Naive B cell (primary cell): ENCODE results near the gene AKAP8L. TPM values are rescaled to one million over a fixed set of nuclear protein-coding genes. Genes with fewer than 3 reads are reported as not detected.
A peak's percentile ranks its signal among the peaks of the same experiment; 100 is the strongest.
"Not testable (repeated sequence)": the region's sequence is repeated elsewhere in the genome, so short reads cannot be mapped to it uniquely, and the experiment has no call there.

Experiments
- ATAC-seq, 2 donors: fragments of 150-1000 bp; cut with Tn5 transposase; 2 replicates each; pipeline ENCODE4 v1.10.0; 2021; ENCODE audit warnings: low read depth in 2 of 2, mild to moderate bottlenecking in 2 of 2, moderate library complexity in 2 of 2
- DNase-seq: peaks from one replicate; pipeline ENCODE4 v3.0.0; 2022
- H3K27ac Mint-ChIP-seq, 6 donors: one replicate each; pipeline ENCODE4 v1.8.0; 2020 to 2022; ENCODE audit warnings: mild to moderate bottlenecking in 6 of 6, mixed read lengths in 6 of 6, moderate library complexity in 5 of 6, inconsistent platforms in 2 of 6
- H3K27me3 Mint-ChIP-seq, 3 donors: one replicate each; pipeline ENCODE4 v1.8.0; 2021 to 2022; ENCODE audit warnings: mixed read lengths in 3 of 3, mild to moderate bottlenecking in 1 of 3
- H3K36me3 Mint-ChIP-seq, 2 donors: one replicate each; pipeline ENCODE4 v1.8.0; 2020 to 2022; ENCODE audit warnings: mixed read lengths in 2 of 2, inconsistent platforms in 1 of 2, mild to moderate bottlenecking in 1 of 2
- H3K4me1 Mint-ChIP-seq, 3 donors: one replicate each; pipeline ENCODE4 v1.8.0; 2020 to 2022; ENCODE audit warnings: mixed read lengths in 3 of 3, inconsistent platforms in 1 of 3, mild to moderate bottlenecking in 1 of 3, moderate library complexity in 1 of 3
- H3K4me3 Mint-ChIP-seq, 8 donors: one replicate each; pipeline ENCODE4 v1.8.0; 2020 to 2022; ENCODE audit warnings: mild to moderate bottlenecking in 8 of 8, mixed read lengths in 8 of 8, moderate library complexity in 8 of 8, inconsistent platforms in 2 of 8
- H3K9me3 Mint-ChIP-seq, 7 donors: one replicate each; pipeline ENCODE4 v1.8.0; 2020 to 2022; ENCODE audit warnings: mixed read lengths in 7 of 7, mild to moderate bottlenecking in 5 of 7, inconsistent platforms in 2 of 7, moderate library complexity in 1 of 7
- polyA plus RNA-seq, 6 donors: library from polyadenylated mRNA; unstranded; fragments of 300-500 nt; fragmentation: Illumina TruSeq; gene quantifications; one replicate each; pipeline ENCODE4 v1.2.3, GENCODE V29; 2021; ENCODE audit warnings: low read depth in 6 of 6

Gene AKAP8L
- polyA plus RNA-seq, 6 donors from 2014 or later = 37.8 to 103 (median 53.6) TPM

DNA sequence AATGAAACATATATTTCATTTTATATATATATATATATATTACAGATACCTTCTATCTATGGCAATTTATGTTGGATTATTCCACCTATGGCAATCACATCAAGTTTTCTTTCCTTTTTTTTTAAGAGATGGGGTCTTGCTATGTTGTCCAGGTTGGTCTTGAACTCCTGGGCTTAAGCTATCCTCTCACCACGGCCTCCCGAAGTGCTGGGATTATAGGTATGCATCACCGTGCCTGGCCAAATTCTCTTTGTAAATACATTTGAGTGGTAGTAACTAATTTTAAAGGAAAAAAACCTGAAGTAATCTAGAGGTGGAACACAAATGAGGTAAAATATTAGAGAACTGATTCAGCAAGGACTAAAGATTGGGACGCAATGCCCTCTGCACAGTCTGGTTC is 64.9 kb downstream of the AKAP8L start:
- DNase-seq (no peak), ATAC-seq (no peak)
- Mint-ChIP-seq H3K4me1 (peaks cover 3 to 12% (median 9%) of the 10 kb centered on the region in 3 donors), H3K27ac (peak overlapping the region in 1 of 6 donors; percentile 44), H3K36me3 (peaks cover 17 to 21% of the 10 kb centered on the region in 2 donors), H3K9me3 (no peaks in the 10 kb centered on the region), H3K27me3 (no peaks in the 10 kb centered on the region), H3K4me3 (no peak overlapping the region)

DNA sequence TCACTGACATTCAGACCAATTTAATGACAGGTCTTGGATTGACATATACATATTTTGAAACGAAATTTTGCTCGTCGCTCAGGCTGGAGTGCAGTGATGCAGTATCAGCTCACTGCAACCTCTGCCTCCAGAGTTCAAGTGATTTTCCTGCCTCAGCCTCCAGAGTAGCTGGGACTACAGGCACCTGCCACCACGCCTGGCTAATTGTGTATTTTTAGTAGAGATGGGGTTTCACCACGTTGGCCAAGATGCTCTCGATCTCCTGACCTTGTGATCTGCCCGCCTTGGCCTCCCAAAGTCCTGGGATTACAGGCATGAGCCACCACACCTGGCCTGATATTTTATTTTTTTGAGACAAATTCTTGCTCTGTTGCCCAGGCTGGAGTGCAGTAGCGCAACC is 66.3 kb downstream of the AKAP8L start:
- ATAC-seq, H3K9me3 Mint-ChIP-seq, DNase-seq, H3K4me3 Mint-ChIP-seq, H3K36me3 Mint-ChIP-seq, H3K27me3 Mint-ChIP-seq: not testable (repeated sequence)
- Mint-ChIP-seq H3K4me1 (peaks cover 4 to 23% (median 10%) of the 10 kb centered on the region in 3 donors), H3K27ac (peak overlapping the region in 2 of 6 donors; percentile 42 to 79)

DNA sequence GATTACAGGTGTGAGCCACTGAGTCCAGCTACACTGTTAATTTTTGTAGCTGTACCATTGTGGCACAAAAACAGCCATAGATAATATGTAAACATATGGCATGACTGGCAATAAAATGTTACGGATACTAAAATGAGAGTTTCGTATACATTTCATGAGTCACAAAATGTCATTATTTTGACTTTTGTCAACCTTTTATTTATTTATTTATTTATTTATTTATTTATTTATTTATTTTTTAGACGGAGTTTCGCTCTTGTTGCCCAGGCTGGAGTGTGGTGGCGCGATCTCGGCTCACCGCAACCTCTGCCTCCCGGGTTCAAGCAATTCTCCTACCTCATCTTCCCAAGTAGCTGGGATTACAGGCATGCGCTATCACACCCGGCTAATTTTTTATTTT is 77.5 kb downstream of the AKAP8L start:
- DNase-seq, H3K4me1 Mint-ChIP-seq, H3K9me3 Mint-ChIP-seq, H3K36me3 Mint-ChIP-seq, H3K27me3 Mint-ChIP-seq, H3K27ac Mint-ChIP-seq, ATAC-seq, H3K4me3 Mint-ChIP-seq: not testable (repeated sequence)

DNA sequence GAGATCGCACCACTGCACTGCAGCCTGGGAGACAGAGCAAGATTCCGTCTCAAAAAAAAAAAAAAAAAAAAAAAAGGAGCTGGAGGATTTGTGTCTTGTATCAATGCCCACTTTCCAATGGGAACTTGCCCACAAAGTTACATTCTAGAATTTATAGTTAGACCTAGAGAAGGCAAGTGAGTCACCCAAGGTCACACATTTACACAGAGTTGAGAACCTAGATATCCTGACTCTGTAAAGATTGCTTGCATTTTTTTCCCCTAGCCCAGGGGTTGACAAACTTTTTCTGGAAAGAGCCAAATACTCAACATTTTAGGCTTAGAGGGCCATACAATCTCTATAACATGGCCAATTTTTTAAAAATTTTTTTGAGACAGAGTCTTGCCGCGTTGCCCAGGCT is 78.7 kb downstream of the AKAP8L start:
- peak overlapping the region in 1 of 6 donors; percentile 19 for H3K27ac Mint-ChIP-seq
- H3K4me3 Mint-ChIP-seq = no peak overlapping the region

DNA sequence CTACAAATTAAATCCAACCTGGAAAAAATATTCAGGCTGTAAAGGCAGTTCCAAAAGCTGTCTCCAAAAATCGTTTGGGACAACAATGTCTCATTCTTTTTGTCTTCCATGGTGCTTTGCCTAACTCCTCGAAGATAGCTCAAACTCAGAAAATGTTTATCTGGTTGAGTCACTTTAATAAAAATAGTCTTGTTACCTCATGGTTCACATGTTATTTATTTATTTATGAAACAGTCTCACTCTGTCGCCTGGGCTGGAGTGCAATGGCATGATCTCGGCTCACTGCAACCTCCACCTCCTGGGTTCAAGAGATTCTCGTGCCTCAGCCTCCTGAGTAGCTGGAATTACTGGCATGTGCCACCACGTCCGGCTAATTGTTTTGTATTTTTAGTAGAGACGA is 81.6 kb downstream of the AKAP8L start:
- ATAC-seq (no peak), DNase-seq (no peak)
- H3K27ac Mint-ChIP-seq = peak overlapping the region in 1 of 6 donors; percentile 57
- no peaks in the 10 kb centered on the region for H3K36me3 Mint-ChIP-seq
- no peaks in the 10 kb centered on the region for H3K9me3 Mint-ChIP-seq
- H3K4me1 Mint-ChIP-seq = peaks cover 12 to 29% (median 13%) of the 10 kb centered on the region in 3 donors
- H3K27me3 Mint-ChIP-seq = no peaks in the 10 kb centered on the region
- peak overlapping the region in 1 of 8 donors; percentile 40 for H3K4me3 Mint-ChIP-seq

More for the DNA sequence above, 78.7 kb downstream of the AKAP8L start:
- Mint-ChIP-seq H3K9me3 (no peaks in the 10 kb centered on the region), H3K4me1 (peaks cover 4 to 15% (median 5%) of the 10 kb centered on the region in 3 donors), H3K36me3 (peaks cover 0 to 7% of the 10 kb centered on the region in 2 donors), H3K27me3 (no peaks in the 10 kb centered on the region)
- no peak for DNase-seq
- ATAC-seq = no peak

DNA sequence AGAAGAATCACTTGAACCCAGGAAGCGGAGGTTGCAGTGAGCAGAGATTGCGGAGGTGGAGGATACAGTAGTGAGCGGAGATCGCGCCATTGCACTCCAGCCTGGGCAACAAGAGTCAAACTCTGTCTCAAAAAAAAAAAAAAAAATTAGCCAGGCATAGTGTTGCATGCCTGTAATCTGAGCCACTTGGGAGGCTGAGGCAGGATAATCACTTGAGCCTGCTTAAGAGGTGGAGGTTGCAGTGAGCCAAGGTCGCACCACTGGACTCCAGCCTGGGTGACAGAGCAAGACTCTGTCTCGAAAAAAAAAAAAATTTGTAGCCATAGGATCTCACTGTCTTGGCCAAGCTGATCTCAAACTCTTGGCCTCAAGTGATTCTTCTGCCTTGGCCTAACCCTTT is 82.8 kb downstream of the AKAP8L start:
- not testable (repeated sequence) for H3K27me3 Mint-ChIP-seq, H3K36me3 Mint-ChIP-seq, DNase-seq, H3K9me3 Mint-ChIP-seq, ATAC-seq
- Mint-ChIP-seq H3K4me3 (peak overlapping the region in 1 of 8 donors; percentile 66), H3K4me1 (peaks cover 12 to 32% (median 14%) of the 10 kb centered on the region in 3 donors), H3K27ac (peak overlapping the region in 3 of 6 donors; percentile 27 to 64 (median 34))

DNA sequence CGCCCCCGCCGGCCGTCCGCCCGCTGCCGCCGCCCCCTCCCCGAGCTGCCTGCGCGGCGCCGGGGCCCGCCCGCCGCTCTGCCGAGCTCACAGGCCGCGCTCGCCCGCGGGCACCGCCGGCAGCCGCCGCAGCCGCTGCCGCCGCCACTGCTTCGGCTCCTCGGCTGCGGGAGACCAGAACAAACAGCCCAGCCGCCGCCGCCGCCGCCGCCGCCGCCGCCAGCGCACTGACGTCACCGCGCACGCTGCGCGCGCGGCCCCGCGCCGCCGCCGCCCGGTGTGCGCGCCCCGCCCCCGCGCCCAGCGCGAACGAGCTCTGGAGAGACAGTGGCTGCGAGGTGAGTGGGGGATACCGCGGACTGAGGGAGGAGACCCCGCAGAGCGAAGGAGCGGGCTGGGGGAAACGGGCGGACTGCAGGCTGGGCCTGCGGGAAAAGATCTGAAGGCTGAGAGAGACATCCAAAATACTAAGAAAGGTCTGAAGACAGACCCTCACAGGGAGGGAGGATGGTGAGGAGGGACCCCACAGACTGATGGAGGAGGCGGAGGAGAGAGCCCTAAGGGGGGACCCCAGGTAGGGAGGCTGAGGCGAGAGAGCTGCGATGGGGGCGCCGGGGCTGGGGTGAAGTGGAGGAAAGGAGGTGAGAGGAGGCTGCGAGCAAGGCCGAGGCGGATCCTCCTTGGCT is 86.3 kb downstream of the AKAP8L start, which contains the start of gene BRD4:
Gene BRD4 (minus strand): TSS at position 229 of the 686 bp plus-strand sequence. CDS start 59,440 bp downstream, outside the sequence.
- Mint-ChIP-seq H3K4me3 (peak within 1 kb of the TSS; percentile 90 to 99 (median 94)), H3K27me3 (no peaks in the 10 kb centered on the region), H3K9me3 (no peaks in the 10 kb centered on the region), H3K36me3 (no peaks in the 10 kb centered on the region), H3K4me1 (peaks cover 29 to 67% (median 46%) of the 10 kb centered on the region in 3 donors), H3K27ac (peak within 1 kb of the TSS; percentile 98 to 99 (median 98))
- ATAC-seq = peak; percentile 25 to 46
- peak; percentile 80 for DNase-seq

DNA sequence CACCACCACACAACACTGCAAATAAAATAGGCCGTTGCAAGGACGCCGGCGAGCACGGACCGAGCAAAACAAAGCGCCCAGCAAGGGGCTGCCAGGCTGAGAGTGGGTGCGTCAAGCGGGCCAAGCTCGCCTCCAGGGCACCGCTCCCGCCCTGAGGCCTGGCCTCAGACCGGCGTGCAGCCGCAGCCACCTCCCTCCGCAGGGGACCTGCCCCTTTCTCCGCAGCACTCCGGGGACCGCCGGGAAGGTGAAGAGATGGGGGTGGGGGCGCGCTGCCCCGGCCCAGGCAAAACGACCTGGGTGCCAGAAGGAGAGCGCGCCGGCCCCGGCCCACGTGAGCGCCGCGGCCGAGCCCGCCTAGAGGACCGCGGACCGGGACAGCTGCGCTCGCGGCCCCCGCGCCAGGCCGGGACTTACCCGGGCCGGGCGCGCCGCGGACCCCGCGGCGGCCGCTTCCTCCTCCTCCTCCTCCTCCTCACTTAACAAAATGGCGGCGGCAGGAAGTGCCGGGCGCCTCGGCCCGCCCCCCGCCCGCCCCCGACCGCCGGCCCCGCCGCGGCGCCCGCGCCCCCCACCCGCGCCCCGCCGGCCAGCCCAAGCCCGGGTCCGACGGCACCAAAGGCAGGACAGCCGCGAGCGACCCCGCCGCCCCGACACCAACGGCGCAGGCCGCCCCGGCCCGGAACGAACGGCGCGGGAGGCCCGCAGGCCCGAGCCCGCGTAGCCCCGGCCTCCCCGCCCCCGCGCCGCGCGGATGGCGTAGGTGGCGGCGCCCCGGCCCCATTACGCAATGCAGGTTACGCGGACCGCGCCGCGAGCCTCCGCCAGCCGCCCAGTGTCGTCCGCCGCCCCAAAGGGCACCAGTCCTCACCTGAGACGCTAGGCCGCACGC is 87.1 kb downstream of the AKAP8L start:
- peaks cover 35 to 75% (median 53%) of the 10 kb centered on the region in 3 donors for H3K4me1 Mint-ChIP-seq
- H3K36me3 Mint-ChIP-seq = no peaks in the 10 kb centered on the region
- peak overlapping the region; percentile 95 to 99 (median 98) for H3K27ac Mint-ChIP-seq
- H3K27me3 Mint-ChIP-seq = no peaks in the 10 kb centered on the region
- no peaks in the 10 kb centered on the region for H3K9me3 Mint-ChIP-seq
- ATAC-seq (peak; percentile 37 to 42), DNase-seq (peak; percentile 67)
- peak overlapping the region; percentile 87 to 99 (median 94) for H3K4me3 Mint-ChIP-seq

DNA sequence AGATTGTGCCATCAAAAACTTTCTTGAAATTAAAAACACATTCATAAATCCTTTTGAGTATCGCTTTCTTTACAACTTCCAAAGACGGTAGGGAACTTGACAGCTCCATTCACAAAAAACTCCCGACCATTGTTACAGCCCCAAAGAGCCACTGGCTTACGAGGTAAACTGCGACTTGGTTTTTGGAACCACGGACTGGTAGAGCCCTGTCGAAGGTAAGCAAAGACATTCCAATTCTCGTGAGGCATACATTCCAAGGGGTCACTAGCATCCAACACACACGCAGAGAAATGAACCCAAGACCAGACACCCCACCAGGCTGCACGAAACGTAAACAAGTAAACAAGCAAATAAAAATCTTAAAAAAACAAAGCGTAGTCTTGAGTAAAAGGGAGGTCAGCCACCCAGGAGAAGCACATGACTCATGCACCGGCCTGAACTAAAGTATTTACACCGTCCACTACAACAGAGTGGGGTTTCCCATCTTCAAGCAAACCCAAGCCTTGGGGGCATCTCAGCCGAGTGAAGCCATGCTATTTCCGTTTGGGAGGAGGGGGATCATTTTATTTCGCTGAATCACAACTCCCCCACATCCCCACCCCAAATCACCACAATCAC is 87.9 kb downstream of the AKAP8L start:
- Mint-ChIP-seq H3K36me3 (no peaks in the 10 kb centered on the region), H3K4me1 (peaks cover 38 to 75% (median 56%) of the 10 kb centered on the region in 3 donors), H3K27me3 (no peaks in the 10 kb centered on the region), H3K27ac (peak overlapping the region; percentile 92 to 98 (median 97)), H3K9me3 (no peaks in the 10 kb centered on the region), H3K4me3 (peak overlapping the region; percentile 87 to 99 (median 94))
- DNase-seq (no peak), ATAC-seq (no peak)

Other genes starting within 250 kb of the AKAP8L start
- not detected for gene NOTCH3, start 218.0 kb downstream of the AKAP8L start, polyA plus RNA-seq
- not detected for gene EPHX3, start 186.5 kb downstream of the AKAP8L start, polyA plus RNA-seq
- gene BRD4, start 86.4 kb downstream of the AKAP8L start, polyA plus RNA-seq = 10 to 100 TPM; 13.5 to 51.9 (median 18.4) TPM
- gene AKAP8, start 39.2 kb downstream of the AKAP8L start, polyA plus RNA-seq = 10 to 100 TPM; 14.7 to 27.7 (median 17.9) TPM
- gene WIZ, start 31.0 kb upstream of the AKAP8L start, polyA plus RNA-seq = 1 to 10 TPM in 1 of 6 donors, under 1 TPM in 5; 0.15 to 1.4 (median 0.66) TPM
- 10 to 100 TPM; 21.8 to 49.9 (median 32.0) TPM for gene RASAL3, start 45.6 kb upstream of the AKAP8L start, polyA plus RNA-seq
- not detected for gene PGLYRP2, start 60.5 kb upstream of the AKAP8L start, polyA plus RNA-seq
- gene CYP4F22, start 89.5 kb upstream of the AKAP8L start, polyA plus RNA-seq = not detected
- gene CYP4F8, start 196.2 kb upstream of the AKAP8L start, polyA plus RNA-seq = not detected
- gene CYP4F3, start 221.9 kb upstream of the AKAP8L start, polyA plus RNA-seq = not detected